WTC11 (cell line): Measurements from ENCODE around the gene SPPL2B. TPM values are rescaled to one million over a fixed set of nuclear protein-coding genes. Genes with fewer than 3 reads are reported as not detected.

ENCODE experiments used
- ATAC-seq: fragments of 200-7000 bp; cut with Tn5 transposase; 2 replicates; pipeline ENCODE4 v1.10.0; 2021; ENCODE audit warnings: mild to moderate bottlenecking, moderate library complexity
- CTCF ChIA-PET: fragments of 300-600 bp; sonication (Branson Sonifier 250); formaldehyde crosslinking; loops from one replicate; lab custom pipeline; 2021; ENCODE audit warnings: antibody characterized with exemption; lab: Charles Lee
- POLR2A ChIA-PET: fragments of 350-600 bp; sonication (Branson Sonifier 250); formaldehyde crosslinking; loops from one replicate; lab custom pipeline; 2021; ENCODE audit warnings: antibody characterized with exemption; lab: Charles Lee
- DNase-seq: peaks from one replicate; pipeline ENCODE4 v3.0.0; 2021; ENCODE audit warnings: low spot score
- H3K27ac Mint-ChIP-seq: 2 replicates; pipeline ENCODE4 v1.8.0; 2021; ENCODE audit warnings: mixed read lengths
- H3K27me3 Mint-ChIP-seq: 2 replicates; pipeline ENCODE4 v1.8.0; 2021; ENCODE audit warnings: low read depth, mild to moderate bottlenecking, moderate library complexity, mixed read lengths
- H3K36me3 Mint-ChIP-seq: 2 replicates; pipeline ENCODE4 v1.8.0; 2021; ENCODE audit warnings: mixed read lengths
- H3K4me1 Mint-ChIP-seq: 2 replicates; pipeline ENCODE4 v1.8.0; 2022; ENCODE audit warnings: mixed read lengths
- H3K4me3 Mint-ChIP-seq: 2 replicates; pipeline ENCODE4 v1.8.0; 2021; ENCODE audit warnings: mild to moderate bottlenecking, moderate library complexity, mixed read lengths
- H3K9me3 Mint-ChIP-seq: 2 replicates; pipeline ENCODE4 v1.8.0; 2021; ENCODE audit warnings: mixed read lengths
- ATF6 ChIP-seq: sonication (generic); formaldehyde crosslinking; IDR thresholded peaks from 2 replicates; pipeline ENCODE4 v1.8.1; 2023; ENCODE audit warnings: mild to moderate bottlenecking, missing genetic modification reagents
- CBFB ChIP-seq: sonication (generic); formaldehyde crosslinking; IDR thresholded peaks from 2 replicates; pipeline ENCODE4 v1.8.1; 2022; ENCODE audit warnings: mild to moderate bottlenecking, low read depth, missing genetic modification reagents
- E2F1 ChIP-seq: sonication (generic); formaldehyde crosslinking; IDR thresholded peaks from 2 replicates; pipeline ENCODE4 v1.8.0; 2022; ENCODE audit warnings: mild to moderate bottlenecking, missing genetic modification reagents
- E2F5 ChIP-seq: sonication (generic); formaldehyde crosslinking; IDR thresholded peaks from 2 replicates; pipeline ENCODE4 v1.8.1; 2022; ENCODE audit warnings: mild to moderate bottlenecking, moderate library complexity, missing genetic modification reagents
- ELF4 ChIP-seq: sonication (generic); formaldehyde crosslinking; IDR thresholded peaks from 2 replicates; pipeline ENCODE4 v1.8.1; 2022; ENCODE audit warnings: low read depth, mild to moderate bottlenecking, moderate library complexity, missing genetic modification reagents
- FOXP1 ChIP-seq: sonication (generic); formaldehyde crosslinking; IDR thresholded peaks from 2 replicates; pipeline ENCODE4 v1.8.0; 2022; ENCODE audit warnings: missing genetic modification reagents, mild to moderate bottlenecking, moderate library complexity, borderline replicate concordance
- IRF2 ChIP-seq: sonication (generic); formaldehyde crosslinking; IDR thresholded peaks from 2 replicates; pipeline ENCODE4 v1.8.0; 2022; ENCODE audit warnings: low read depth, missing genetic modification reagents, borderline replicate concordance
- NFATC4 ChIP-seq: fragments of 250-450 bp; sonication (Bioruptor Pico); IDR thresholded peaks from 2 replicates; pipeline ENCODE4 v1.9.0; 2021; ENCODE audit warnings: mild to moderate bottlenecking
- NR2C2 ChIP-seq: sonication (generic); formaldehyde crosslinking; IDR thresholded peaks from 2 replicates; pipeline ENCODE4 v1.8.0; 2022; ENCODE audit warnings: mild to moderate bottlenecking, missing genetic modification reagents
- PRDM15 ChIP-seq: sonication (generic); formaldehyde crosslinking; IDR thresholded peaks from 2 replicates; pipeline ENCODE4 v1.8.0; 2022; ENCODE audit warnings: missing genetic modification reagents
- PREB ChIP-seq: sonication (generic); formaldehyde crosslinking; IDR thresholded peaks from 2 replicates; pipeline ENCODE4 v1.8.1; 2022; ENCODE audit warnings: mild to moderate bottlenecking, missing genetic modification reagents, moderate library complexity, borderline replicate concordance
- SP1 ChIP-seq: sonication (generic); formaldehyde crosslinking; conservative IDR thresholded peaks from 2 replicates; pipeline ENCODE4 v1.8.1; 2022; ENCODE audit warnings: missing genetic modification reagents
- TEAD1 ChIP-seq: sonication (generic); formaldehyde crosslinking; IDR thresholded peaks from 2 replicates; pipeline ENCODE4 v1.8.0; 2022; ENCODE audit warnings: mild to moderate bottlenecking, missing genetic modification reagents
- TEAD4 ChIP-seq: sonication (generic); formaldehyde crosslinking; IDR thresholded peaks from 2 replicates; pipeline ENCODE4 v1.8.0; 2022; ENCODE audit warnings: mild to moderate bottlenecking, missing genetic modification reagents
- ZNF121 ChIP-seq: sonication (generic); formaldehyde crosslinking; IDR thresholded peaks from 2 replicates; pipeline ENCODE4 v1.8.0; 2023; ENCODE audit warnings: missing genetic modification reagents
- ZNF232 ChIP-seq: sonication (generic); formaldehyde crosslinking; IDR thresholded peaks from 2 replicates; pipeline ENCODE4 v1.8.0; 2022; ENCODE audit warnings: mild to moderate bottlenecking, missing genetic modification reagents
- ZNF396 ChIP-seq: fragments of 250-450 bp; sonication (Bioruptor Pico); IDR thresholded peaks from 2 replicates; pipeline ENCODE4 v1.8.0; 2021; ENCODE audit warnings: mild to moderate bottlenecking, moderate library complexity, borderline replicate concordance
- total RNA-seq: library from RNA; stranded (reverse); gene quantifications from 3 replicates; pipeline ENCODE4 v1.2.3, GENCODE V29; 2021

Gene SPPL2B
- total RNA-seq, 1 experiment from 2014 or later, result 117 TPM

GRCh38 chr19:2327773-2328400 is 597 bp upstream of the SPPL2B start:
- no peaks in the 10 kb centered on the region for H3K27me3 Mint-ChIP-seq
- DNase-seq (no peak), ATAC-seq (peak; percentile 59)
- H3K4me3 Mint-ChIP-seq, result peak overlapping the region; percentile 100
- H3K4me1 Mint-ChIP-seq, result peaks cover 41% of the 10 kb centered on the region
- 0 out of 2 replicates have a peak, but pooled peaks have one; percentile 12 for TF ChIP-seq ZNF121
- no peak for TF ChIP-seq IRF2 (CRISPR knock-in tag)
- no peaks in the 10 kb centered on the region for H3K9me3 Mint-ChIP-seq
- H3K27ac Mint-ChIP-seq, result peak overlapping the region; percentile 98
- ChIA-PET CTCF (interaction anchor here (0.5 to 3.3 kb wide), 10 partner anchors 9 to 553 kb away, joined by 3 to 20 read pairs (median 4); no protein-coding TSS in a partner anchor), POLR2A (interaction anchor here (0.6 to 1.3 kb wide), 2 partner anchors 14 to 100 kb away, joined by 3 read pairs; partner anchors contain the start of gene TIMM13)
- H3K36me3 Mint-ChIP-seq, result peaks cover 12% of the 10 kb centered on the region

- Mint-ChIP-seq H3K4me3 (peak overlapping the region; percentile 80), H3K36me3 (peaks cover 9% of the 10 kb centered on the region), H3K27me3 (no peaks in the 10 kb centered on the region), H3K4me1 (peaks cover 41% of the 10 kb centered on the region), H3K9me3 (no peaks in the 10 kb centered on the region), H3K27ac (peak overlapping the region; percentile 93)
- no peak for ATAC-seq
- CTCF ChIA-PET, result interaction anchor here (1.2 kb wide), 1 partner anchor 13 kb away, joined by 5 read pairs; no protein-coding TSS in a partner anchor
- no peak for DNase-seq
- POLR2A ChIA-PET, result no interaction called here
- TF ChIP-seq FOXP1 (CRISPR knock-in tag), result 0 out of 2 replicates have a peak, but pooled peaks have one; percentile 8
- TF ChIP-seq PRDM15 (CRISPR knock-in tag), result peak; percentile 52; the same call in 1 of the 2 replicates
- no peak for TF ChIP-seq ELF4 (CRISPR knock-in tag)
Observed at GRCh38 chr19:2329149-2329478, 630 bp downstream of the SPPL2B start.

GRCh38 chr19:2329501-2329916 is 1.0 kb downstream of the SPPL2B start:
- peak overlapping the region; percentile 80 for H3K4me3 Mint-ChIP-seq
- ChIA-PET POLR2A (interaction anchor here (0.6 kb wide), 1 partner anchor 14 kb away, joined by 5 read pairs; no protein-coding TSS in a partner anchor), CTCF (interaction anchor here (1.2 kb wide), 1 partner anchor 14 kb away, joined by 5 read pairs; no protein-coding TSS in a partner anchor)
- peaks cover 6% of the 10 kb centered on the region for H3K36me3 Mint-ChIP-seq
- H3K9me3 Mint-ChIP-seq, result no peaks in the 10 kb centered on the region
- no peaks in the 10 kb centered on the region for H3K27me3 Mint-ChIP-seq
- H3K27ac Mint-ChIP-seq, result peak overlapping the region; percentile 93
- H3K4me1 Mint-ChIP-seq, result peaks cover 41% of the 10 kb centered on the region
- ATAC-seq (no peak), DNase-seq (no peak)
- TF ChIP-seq TEAD1 (CRISPR knock-in tag), result no peak
- no peak for TF ChIP-seq ZNF396
- TF ChIP-seq CBFB (CRISPR knock-in tag), result no peak
- no peak for TF ChIP-seq SP1 (CRISPR knock-in tag)
- TF ChIP-seq ZNF232 (CRISPR knock-in tag), result no peak
- TF ChIP-seq NFATC4 (CRISPR knock-in tag), result no peak
- TF ChIP-seq NR2C2 (CRISPR knock-in tag), result no peak
- no peak for TF ChIP-seq ATF6 (CRISPR knock-in tag)
- no peak for TF ChIP-seq PREB (CRISPR knock-in tag)
- no peak for TF ChIP-seq E2F1 (CRISPR knock-in tag)
- TF ChIP-seq TEAD4 (CRISPR knock-in tag), result no peak
- no peak for TF ChIP-seq E2F5 (CRISPR knock-in tag)
